ENCODE results near the gene SCN9A.

GRCh38 chr2:166179201-166179600 is 196.5 kb downstream of the SCN9A start:
- TF ChIP-seq POLR2A (IDR thresholded peaks at IDR 0.05; ENCODE audit: borderline replicate concordance, extremely low read depth, insufficient read depth, insufficient read length) (no peak), EZH2 (IDR thresholded peaks at IDR 0.05) (no peak), FOSL1 (IDR thresholded peaks at IDR 0.05; ENCODE audit: low read depth) (no peak), POLR2AphosphoS5 (IDR thresholded peaks at IDR 0.05; ENCODE audit: low read depth, low read length) (no peak)
- TF ChIP-seq, protein P1, sequence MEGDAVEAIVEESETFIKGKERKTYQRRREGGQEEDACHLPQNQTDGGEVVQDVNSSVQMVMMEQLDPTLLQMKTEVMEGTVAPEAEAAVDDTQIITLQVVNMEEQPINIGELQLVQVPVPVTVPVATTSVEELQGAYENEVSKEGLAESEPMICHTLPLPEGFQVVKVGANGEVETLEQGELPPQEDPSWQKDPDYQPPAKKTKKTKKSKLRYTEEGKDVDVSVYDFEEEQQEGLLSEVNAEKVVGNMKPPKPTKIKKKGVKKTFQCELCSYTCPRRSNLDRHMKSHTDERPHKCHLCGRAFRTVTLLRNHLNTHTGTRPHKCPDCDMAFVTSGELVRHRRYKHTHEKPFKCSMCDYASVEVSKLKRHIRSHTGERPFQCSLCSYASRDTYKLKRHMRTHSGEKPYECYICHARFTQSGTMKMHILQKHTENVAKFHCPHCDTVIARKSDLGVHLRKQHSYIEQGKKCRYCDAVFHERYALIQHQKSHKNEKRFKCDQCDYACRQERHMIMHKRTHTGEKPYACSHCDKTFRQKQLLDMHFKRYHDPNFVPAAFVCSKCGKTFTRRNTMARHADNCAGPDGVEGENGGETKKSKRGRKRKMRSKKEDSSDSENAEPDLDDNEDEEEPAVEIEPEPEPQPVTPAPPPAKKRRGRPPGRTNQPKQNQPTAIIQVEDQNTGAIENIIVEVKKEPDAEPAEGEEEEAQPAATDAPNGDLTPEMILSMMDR (IDR thresholded peaks at IDR 0.05 in 2 of 3, conservative IDR thresholded peaks at IDR 0.05 in 1 of 3; ENCODE audit: borderline replicate concordance in 1 of 3, insufficient read depth in 1 of 3, low read depth in 2 of 3, low read length in 2 of 3), result no peak
